Stimulated activated CD4-positive, alpha-beta T cell treated with anti-CD3 and anti-CD28 coated beads, Interleukin-12 subunit alpha, Interleukin-12 subunit beta, amount 100 ng/mL, for 24 hours (primary cell): Measurements from ENCODE around the gene STPG4.
"Not testable (repeated sequence)": the region's sequence is repeated elsewhere in the genome, so short reads cannot be mapped to it uniquely, and the experiment has no call there.

Source experiments
- DNase-seq, 2 experiments: peaks; one replicate each; pipeline ENCODE4 v3.0.0-alpha.2; 2020; ENCODE audit warnings: low read depth in 2 of 2

Gene STPG4

GRCh38 chr2:47155091-47155876 lies at the start of gene STPG4:
STPG4 (minus strand) TSS chr2:47155308; CDS start chr2:47155251, 57 bp downstream.
- no peak for DNase-seq

- no peak for DNase-seq
Measured at GRCh38 chr2:47204691-47205090, 49.6 kb upstream of the STPG4 start.

- DNase-seq: no peak
Measured at GRCh38 chr2:47203995-47204394, 48.9 kb upstream of the STPG4 start.

GRCh38 chr2:47201224-47201623 lies 46.1 kb upstream of the STPG4 start:
- DNase-seq: no peak

- DNase-seq: no peak
Measured at GRCh38 chr2:47198985-47199451, 43.9 kb upstream of the STPG4 start.

GRCh38 chr2:47196499-47196898 lies 41.4 kb upstream of the STPG4 start:
- DNase-seq: no peak

- DNase-seq: no peak
Measured at GRCh38 chr2:47196046-47196445, 40.9 kb upstream of the STPG4 start.

- no peak for DNase-seq
Measured at GRCh38 chr2:47195148-47195547, 40.0 kb upstream of the STPG4 start.

GRCh38 chr2:47194410-47194809 lies 39.3 kb upstream of the STPG4 start:
- DNase-seq: no peak

GRCh38 chr2:47193607-47194006 lies 38.5 kb upstream of the STPG4 start:
- DNase-seq: no peak

GRCh38 chr2:47190188-47190881 lies 35.2 kb upstream of the STPG4 start:
- DNase-seq: no peak

- no peak for DNase-seq
Measured at GRCh38 chr2:47189635-47190034, 34.5 kb upstream of the STPG4 start.

GRCh38 chr2:47187069-47187468 lies 32.0 kb upstream of the STPG4 start:
- DNase-seq: no peak

- DNase-seq: no peak
Measured at GRCh38 chr2:47186351-47186750, 31.2 kb upstream of the STPG4 start.

GRCh38 chr2:47185098-47185497 lies 30.0 kb upstream of the STPG4 start:
- not testable (repeated sequence) for DNase-seq

- no peak for DNase-seq
Measured at GRCh38 chr2:47181176-47181575, 26.1 kb upstream of the STPG4 start.

- no peak for DNase-seq
Measured at GRCh38 chr2:47180531-47180930, 25.4 kb upstream of the STPG4 start.

GRCh38 chr2:47179388-47179787 lies 24.3 kb upstream of the STPG4 start:
- DNase-seq: no peak

- DNase-seq: no peak
Measured at GRCh38 chr2:47178341-47178740, 23.2 kb upstream of the STPG4 start.

GRCh38 chr2:47177043-47177565 lies 22.0 kb upstream of the STPG4 start:
- no peak for DNase-seq

GRCh38 chr2:47174733-47175361 lies 19.7 kb upstream of the STPG4 start:
- DNase-seq: no peak

GRCh38 chr2:47173986-47174732 lies 19.1 kb upstream of the STPG4 start:
- no peak for DNase-seq
